ENCODE measurements around the gene GPR45. TPM values are rescaled to one million over a fixed set of nuclear protein-coding genes. Genes with fewer than 3 reads are reported as not detected.

GPR45 gene
- total RNA-seq, 1 donor from 2014 or later: not detected

GRCh38 chr2:105274046-105274445 lies 32.5 kb downstream of the GPR45 start:
- Mint-ChIP-seq H3K9me3 (no peaks in the 10 kb centered on the region), H3K4me3 (no peak overlapping the region), H3K27ac (ENCODE audit: unreplicated experiment) (no peak overlapping the region), H3K27me3 (ENCODE audit: low read depth) (no peaks in the 10 kb centered on the region), H3K36me3 (ENCODE audit: low read depth) (peaks cover 12% of the 10 kb centered on the region), H3K4me1 (no peaks in the 10 kb centered on the region)
- TF ChIP-seq CTCF (conservative IDR thresholded peaks at IDR 0.05): no peak
- DNase-seq (ENCODE audit: low read depth, low spot score): no peak

- H3K27me3 Mint-ChIP-seq (ENCODE audit: low read depth): no peaks in the 10 kb centered on the region
- no peak overlapping the region for H3K4me3 Mint-ChIP-seq
- H3K27ac Mint-ChIP-seq (ENCODE audit: unreplicated experiment): peak overlapping the region; percentile 43
- DNase-seq (ENCODE audit: low read depth, low spot score): no peak
- H3K4me1 Mint-ChIP-seq: no peaks in the 10 kb centered on the region
- peaks cover 7% of the 10 kb centered on the region for H3K36me3 Mint-ChIP-seq (ENCODE audit: low read depth)
- no peak for TF ChIP-seq CTCF (conservative IDR thresholded peaks at IDR 0.05)
- no peaks in the 10 kb centered on the region for H3K9me3 Mint-ChIP-seq
These were observed 37.1 kb downstream of the GPR45 start for GRCh38 chr2:105278654-105279053.

GRCh38 chr2:105279126-105279525 lies 37.6 kb downstream of the GPR45 start:
- Mint-ChIP-seq H3K9me3 (no peaks in the 10 kb centered on the region), H3K27me3 (ENCODE audit: low read depth) (no peaks in the 10 kb centered on the region), H3K4me3 (no peak overlapping the region), H3K36me3 (ENCODE audit: low read depth) (peaks cover 7% of the 10 kb centered on the region), H3K4me1 (no peaks in the 10 kb centered on the region), H3K27ac (ENCODE audit: unreplicated experiment) (peak overlapping the region; percentile 43)
- DNase-seq (ENCODE audit: low read depth, low spot score): no peak
- no peak for TF ChIP-seq CTCF (conservative IDR thresholded peaks at IDR 0.05)

- Mint-ChIP-seq H3K36me3 (ENCODE audit: low read depth) (peaks cover 5% of the 10 kb centered on the region), H3K27ac (ENCODE audit: unreplicated experiment) (no peak overlapping the region), H3K27me3 (ENCODE audit: low read depth) (no peaks in the 10 kb centered on the region), H3K4me3 (no peak overlapping the region), H3K4me1 (no peaks in the 10 kb centered on the region), H3K9me3 (no peaks in the 10 kb centered on the region)
- no peak for TF ChIP-seq CTCF (conservative IDR thresholded peaks at IDR 0.05)
- no peak for DNase-seq (ENCODE audit: low read depth, low spot score)
These were observed 38.7 kb downstream of the GPR45 start for GRCh38 chr2:105280281-105280680.

GRCh38 chr2:105283532-105283931 lies 42.0 kb downstream of the GPR45 start:
- Mint-ChIP-seq H3K9me3 (no peaks in the 10 kb centered on the region), H3K4me3 (no peak overlapping the region), H3K27me3 (ENCODE audit: low read depth) (no peaks in the 10 kb centered on the region), H3K27ac (ENCODE audit: unreplicated experiment) (peak overlapping the region; percentile 3), H3K4me1 (no peaks in the 10 kb centered on the region), H3K36me3 (ENCODE audit: low read depth) (peaks cover 2% of the 10 kb centered on the region)
- no peak for DNase-seq (ENCODE audit: low read depth, low spot score)
- TF ChIP-seq CTCF (conservative IDR thresholded peaks at IDR 0.05): no peak

- DNase-seq (ENCODE audit: low read depth, low spot score): peak; percentile 22
- H3K4me3 Mint-ChIP-seq: no peak overlapping the region
- no peaks in the 10 kb centered on the region for H3K9me3 Mint-ChIP-seq
- peak; percentile 61 for TF ChIP-seq CTCF (conservative IDR thresholded peaks at IDR 0.05)
- H3K36me3 Mint-ChIP-seq (ENCODE audit: low read depth): peaks cover 13% of the 10 kb centered on the region
- H3K4me1 Mint-ChIP-seq: peaks cover 4% of the 10 kb centered on the region
- H3K27ac Mint-ChIP-seq (ENCODE audit: unreplicated experiment): no peak overlapping the region
- no peaks in the 10 kb centered on the region for H3K27me3 Mint-ChIP-seq (ENCODE audit: low read depth)
These were observed 46.1 kb downstream of the GPR45 start for GRCh38 chr2:105287692-105288091.

All from neural crest cell (in vitro differentiated cells).